Panc1 (cell line): ENCODE data around the gene TMEM209. TPM values are rescaled to one million over a fixed set of nuclear protein-coding genes. Genes with fewer than 3 reads are reported as not detected.

ENCODE experiments used
- ATAC-seq: fragments of 200-7000 bp; cut with Tn5 transposase; 2 replicates; pipeline ENCODE4 v1.9.1; 2020; ENCODE audit warnings: mild to moderate bottlenecking, moderate library complexity
- BruUV-seq: library from RNA; stranded (reverse); fragments of 400-500 nt; replicated peaks from 2 replicates; lab custom pipeline; 2021; lab: Mats Ljungman, UMichigan
- CTCF ChIA-PET: fragments of 300-600 bp; sonication (Branson Sonifier 250); formaldehyde crosslinking; loops from one replicate; lab custom pipeline; 2022; ENCODE audit warnings: antibody characterized with exemption; lab: Charles Lee
- POLR2A ChIA-PET: fragments of 300-600 bp; sonication (Branson Sonifier 250); formaldehyde crosslinking; loops from one replicate; lab custom pipeline; 2022; ENCODE audit warnings: antibody characterized with exemption; lab: Charles Lee
- DNase-seq: peaks from one replicate; pipeline ENCODE4 v3.0.0-alpha.2; 2010; ENCODE audit warnings: low read depth, low spot score
- H3K27ac ChIP-seq: 2 replicates; pipeline ENCODE4 v1.5.1; 2011; ENCODE audit warnings: mild to moderate bottlenecking, low read length, inconsistent platforms
- H3K27me3 ChIP-seq: fragments of 200-500 bp; sonication (Bioruptor generic); 2 replicates; pipeline ENCODE4 v1.6.0; 2014; ENCODE audit warnings: low read length, inconsistent platforms; ENCODE audit not compliant: control insufficient read depth, insufficient read depth
- H3K36me3 ChIP-seq: fragments of 200-500 bp; sonication (Bioruptor generic); 2 replicates; pipeline ENCODE4 v1.5.1; 2014; ENCODE audit warnings: inconsistent platforms, mild to moderate bottlenecking, low read length, moderate library complexity; ENCODE audit not compliant: control insufficient read depth, insufficient read depth
- H3K4me1 ChIP-seq: 2 replicates; pipeline ENCODE4 v1.5.1; 2011; ENCODE audit warnings: inconsistent platforms, mild to moderate bottlenecking, low read length, moderate library complexity; ENCODE audit not compliant: control insufficient read depth, insufficient read depth
- H3K4me3 ChIP-seq, 2 experiments: 2 replicates each; pipeline ENCODE4 v1.5.1; 2011 to 2012; ENCODE audit warnings: low read depth in 2 of 2, low read length in 2 of 2, mild to moderate bottlenecking in 2 of 2, inconsistent platforms in 1 of 2, moderate library complexity in 1 of 2
- H3K9me3 ChIP-seq: fragments of 200-500 bp; sonication (Bioruptor generic); 2 replicates; pipeline ENCODE4 v1.5.1; 2014; ENCODE audit warnings: low read depth, mild to moderate bottlenecking, inconsistent platforms, low read length, moderate library complexity; ENCODE audit not compliant: control insufficient read depth, insufficient read depth
- POLR2AphosphoS5 ChIP-seq: IDR thresholded peaks from 2 replicates; pipeline ENCODE4 v1.6.1; 2012; ENCODE audit warnings: mild to moderate bottlenecking, low read depth, low read length, moderate library complexity
- SIN3A ChIP-seq: IDR thresholded peaks from 2 replicates; pipeline ENCODE4 v1.6.1; 2012; ENCODE audit warnings: low read depth, mild to moderate bottlenecking, low read length, moderate library complexity, borderline replicate concordance; ENCODE audit not compliant: insufficient read depth
- TCF7L2 ChIP-seq: IDR thresholded peaks from 2 replicates; pipeline ENCODE4 v1.6.1; 2011; ENCODE audit warnings: mild to moderate bottlenecking, low read depth, low read length, inconsistent platforms
- in situ Hi-C: cut with HindIII; loops from 2 replicates; pipeline ENCODE4 v1.10.0; 2016; ENCODE audit warnings: low sequenced_read_pairs, low pct_unique_long_range_greater_than_20kb
- intact Hi-C: fragments of 100-400 bp; cut with micrococcal nuclease; formaldehyde crosslinking; loops from one replicate; pipeline ENCODE4 v1.10.0; 2022; ENCODE audit not compliant: unreplicated experiment
- total RNA-seq: library from RNA; stranded (reverse); gene quantifications from one replicate; pipeline ENCODE4 v1.2.1, GENCODE V29; 2021; ENCODE audit not compliant: unreplicated experiment
- TF ChIP-seq, protein P1 (sequence below): fragments of 450-650 bp; IDR thresholded peaks from 2 replicates; pipeline ENCODE4 v1.5.1; 2017; ENCODE audit warnings: mild to moderate bottlenecking
- TF ChIP-seq, protein P2 (sequence below), 2 experiments: IDR thresholded peaks; 2 replicates each; pipeline ENCODE4 v1.6.1; 2011 to 2012; ENCODE audit warnings: low read depth in 2 of 2, control low read depth in 1 of 2, low read length in 1 of 2, mild to moderate bottlenecking in 1 of 2, moderate library complexity in 1 of 2; ENCODE audit not compliant: insufficient read depth in 1 of 2

The TMEM209 gene
- total RNA-seq, 1 experiment from 2014 or later = 32.3 TPM

- no peaks in the 10 kb centered on the region for H3K4me1 ChIP-seq
- H3K27ac ChIP-seq = no peak overlapping the region
- H3K36me3 ChIP-seq = peaks cover 10% of the 10 kb centered on the region; the same call in 1 of the 2 replicates
- H3K9me3 ChIP-seq = no peaks in the 10 kb centered on the region
- ATAC-seq (no peak), DNase-seq (no peak)
- POLR2A ChIA-PET = interaction anchor here (0.7 kb wide), 2 partner anchors 14 to 620 kb away, joined by 4 read pairs; no protein-coding TSS in a partner anchor
- intact Hi-C loops (no loop called here), in situ Hi-C loops (no loop called here)
- H3K4me3 ChIP-seq = no peak overlapping the region
- CTCF ChIA-PET = no interaction called here
- TF ChIP-seq POLR2AphosphoS5 = no peak
- no TSS peak for BruUV-seq
- H3K27me3 ChIP-seq = no peaks in the 10 kb centered on the region
Measured at GRCh38 chr7:130134726-130135125, 70.5 kb downstream of the TMEM209 start.

GRCh38 chr7:130134106-130134636 is 71.0 kb downstream of the TMEM209 start:
- ChIA-PET CTCF (no interaction called here), POLR2A (interaction anchor here (0.7 kb wide), 2 partner anchors 14 to 621 kb away, joined by 4 read pairs; no protein-coding TSS in a partner anchor)
- H3K27ac ChIP-seq = no peak overlapping the region
- TF ChIP-seq, protein P1, sequence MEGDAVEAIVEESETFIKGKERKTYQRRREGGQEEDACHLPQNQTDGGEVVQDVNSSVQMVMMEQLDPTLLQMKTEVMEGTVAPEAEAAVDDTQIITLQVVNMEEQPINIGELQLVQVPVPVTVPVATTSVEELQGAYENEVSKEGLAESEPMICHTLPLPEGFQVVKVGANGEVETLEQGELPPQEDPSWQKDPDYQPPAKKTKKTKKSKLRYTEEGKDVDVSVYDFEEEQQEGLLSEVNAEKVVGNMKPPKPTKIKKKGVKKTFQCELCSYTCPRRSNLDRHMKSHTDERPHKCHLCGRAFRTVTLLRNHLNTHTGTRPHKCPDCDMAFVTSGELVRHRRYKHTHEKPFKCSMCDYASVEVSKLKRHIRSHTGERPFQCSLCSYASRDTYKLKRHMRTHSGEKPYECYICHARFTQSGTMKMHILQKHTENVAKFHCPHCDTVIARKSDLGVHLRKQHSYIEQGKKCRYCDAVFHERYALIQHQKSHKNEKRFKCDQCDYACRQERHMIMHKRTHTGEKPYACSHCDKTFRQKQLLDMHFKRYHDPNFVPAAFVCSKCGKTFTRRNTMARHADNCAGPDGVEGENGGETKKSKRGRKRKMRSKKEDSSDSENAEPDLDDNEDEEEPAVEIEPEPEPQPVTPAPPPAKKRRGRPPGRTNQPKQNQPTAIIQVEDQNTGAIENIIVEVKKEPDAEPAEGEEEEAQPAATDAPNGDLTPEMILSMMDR = no peak
- TF ChIP-seq POLR2AphosphoS5 = no peak
- TF ChIP-seq, protein P2, sequence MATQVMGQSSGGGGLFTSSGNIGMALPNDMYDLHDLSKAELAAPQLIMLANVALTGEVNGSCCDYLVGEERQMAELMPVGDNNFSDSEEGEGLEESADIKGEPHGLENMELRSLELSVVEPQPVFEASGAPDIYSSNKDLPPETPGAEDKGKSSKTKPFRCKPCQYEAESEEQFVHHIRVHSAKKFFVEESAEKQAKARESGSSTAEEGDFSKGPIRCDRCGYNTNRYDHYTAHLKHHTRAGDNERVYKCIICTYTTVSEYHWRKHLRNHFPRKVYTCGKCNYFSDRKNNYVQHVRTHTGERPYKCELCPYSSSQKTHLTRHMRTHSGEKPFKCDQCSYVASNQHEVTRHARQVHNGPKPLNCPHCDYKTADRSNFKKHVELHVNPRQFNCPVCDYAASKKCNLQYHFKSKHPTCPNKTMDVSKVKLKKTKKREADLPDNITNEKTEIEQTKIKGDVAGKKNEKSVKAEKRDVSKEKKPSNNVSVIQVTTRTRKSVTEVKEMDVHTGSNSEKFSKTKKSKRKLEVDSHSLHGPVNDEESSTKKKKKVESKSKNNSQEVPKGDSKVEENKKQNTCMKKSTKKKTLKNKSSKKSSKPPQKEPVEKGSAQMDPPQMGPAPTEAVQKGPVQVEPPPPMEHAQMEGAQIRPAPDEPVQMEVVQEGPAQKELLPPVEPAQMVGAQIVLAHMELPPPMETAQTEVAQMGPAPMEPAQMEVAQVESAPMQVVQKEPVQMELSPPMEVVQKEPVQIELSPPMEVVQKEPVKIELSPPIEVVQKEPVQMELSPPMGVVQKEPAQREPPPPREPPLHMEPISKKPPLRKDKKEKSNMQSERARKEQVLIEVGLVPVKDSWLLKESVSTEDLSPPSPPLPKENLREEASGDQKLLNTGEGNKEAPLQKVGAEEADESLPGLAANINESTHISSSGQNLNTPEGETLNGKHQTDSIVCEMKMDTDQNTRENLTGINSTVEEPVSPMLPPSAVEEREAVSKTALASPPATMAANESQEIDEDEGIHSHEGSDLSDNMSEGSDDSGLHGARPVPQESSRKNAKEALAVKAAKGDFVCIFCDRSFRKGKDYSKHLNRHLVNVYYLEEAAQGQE (IDR thresholded peaks at IDR 0.05; ENCODE audit: insufficient read depth in 1 of 2, low read depth in 2 of 2, low read length in 1 of 2) = no peak
- no peak for TF ChIP-seq TCF7L2
- no peak for TF ChIP-seq SIN3A
- H3K27me3 ChIP-seq = no peaks in the 10 kb centered on the region
- BruUV-seq = TSS peak; percentile 55
- no peaks in the 10 kb centered on the region for H3K4me1 ChIP-seq
- in situ Hi-C loops = no loop called here
- peaks cover 15% of the 10 kb centered on the region; the same call in 1 of the 2 replicates for H3K36me3 ChIP-seq
- intact Hi-C loops = no loop called here
- ATAC-seq (no peak), DNase-seq (no peak)
- no peaks in the 10 kb centered on the region for H3K9me3 ChIP-seq
- no peak overlapping the region for H3K4me3 ChIP-seq

DNA sequence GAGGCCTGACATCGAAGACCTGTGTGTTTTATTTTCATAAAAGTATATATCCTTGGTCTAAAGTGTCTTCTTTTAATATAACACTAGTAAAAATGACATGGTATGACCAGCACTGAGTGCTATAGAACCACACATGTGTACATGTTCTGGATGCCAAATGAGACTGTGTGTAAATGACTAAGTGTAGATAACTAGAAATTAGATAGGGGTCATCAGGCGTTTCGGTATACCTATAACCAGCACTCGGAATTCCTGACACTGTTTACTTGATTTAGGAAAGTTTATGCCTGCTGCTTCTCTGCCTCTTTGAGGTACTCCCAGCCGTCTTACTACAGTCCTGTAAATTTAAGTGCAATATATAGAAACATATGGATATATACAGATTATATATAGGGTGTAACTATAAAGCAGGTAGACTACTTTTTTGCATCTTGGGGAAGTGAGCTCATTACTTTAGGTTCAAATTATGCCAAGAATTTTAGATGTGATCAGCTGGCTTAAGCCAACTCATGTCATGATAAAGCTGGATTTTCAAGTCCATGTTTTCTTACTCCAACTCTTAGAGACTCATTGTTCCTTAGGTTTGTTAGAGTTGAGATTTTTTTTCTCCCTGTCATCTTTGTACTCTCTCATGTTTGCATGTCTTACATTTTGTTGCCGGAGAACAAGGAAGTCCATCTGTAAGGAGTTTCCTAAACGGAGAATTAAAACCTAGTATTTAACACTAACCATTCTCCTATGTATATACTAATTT is 72.0 kb downstream of the TMEM209 start:
- Histone ChIP-seq H3K4me3 (no peak overlapping the region), H3K36me3 (peaks cover 16% of the 10 kb centered on the region; the same call in 1 of the 2 replicates), H3K27ac (no peak overlapping the region), H3K27me3 (no peaks in the 10 kb centered on the region), H3K4me1 (no peaks in the 10 kb centered on the region), H3K9me3 (no peaks in the 10 kb centered on the region)
- ATAC-seq = no peak
- ChIA-PET POLR2A (no interaction called here), CTCF (no interaction called here)
- BruUV-seq = no TSS peak
- in situ Hi-C loops = no loop called here
- intact Hi-C loops = no loop called here
- no peak for TF ChIP-seq SIN3A
- TF ChIP-seq, protein P1 = no peak
- no peak for TF ChIP-seq TCF7L2
- TF ChIP-seq POLR2AphosphoS5 = no peak
- TF ChIP-seq, protein P2 (IDR thresholded peaks at IDR 0.05; ENCODE audit: insufficient read depth in 1 of 2, low read depth in 2 of 2, low read length in 1 of 2) = no peak
- DNase-seq = no peak
